Measurements from ENCODE around the gene RASD2.

The RASD2 gene

GRCh38 chr22:35518811-35519210, 21.8 kb upstream of the RASD2 start:
- DNase-seq (ENCODE audit: low spot score): no peak

GRCh38 chr22:35519306-35520000, 21.2 kb upstream of the RASD2 start:
- DNase-seq (ENCODE audit: low spot score): no peak

- DNase-seq (ENCODE audit: low spot score): no peak
Measured at GRCh38 chr22:35521358-35522224, 19.0 kb upstream of the RASD2 start.

GRCh38 chr22:35522225-35523149, 18.1 kb upstream of the RASD2 start:
- no peak for DNase-seq (ENCODE audit: low spot score)

GRCh38 chr22:35523167-35523947, 17.3 kb upstream of the RASD2 start:
- DNase-seq (ENCODE audit: low spot score): no peak

GRCh38 chr22:35524966-35525686, 15.5 kb upstream of the RASD2 start:
- DNase-seq (ENCODE audit: low spot score): no peak

GRCh38 chr22:35525687-35526332, 14.8 kb upstream of the RASD2 start:
- no peak for DNase-seq (ENCODE audit: low spot score)

GRCh38 chr22:35526333-35526979, 14.2 kb upstream of the RASD2 start:
- no peak for DNase-seq (ENCODE audit: low spot score)

- no peak for DNase-seq (ENCODE audit: low spot score)
Measured at GRCh38 chr22:35528927-35529326, 11.7 kb upstream of the RASD2 start.

GRCh38 chr22:35530700-35531099, 9.9 kb upstream of the RASD2 start:
- no peak for DNase-seq (ENCODE audit: low spot score)

- no peak for DNase-seq (ENCODE audit: low spot score)
Measured at GRCh38 chr22:35531202-35531601, 9.4 kb upstream of the RASD2 start.

- DNase-seq (ENCODE audit: low spot score): no peak
Measured at GRCh38 chr22:35531676-35532075, 9.0 kb upstream of the RASD2 start.

GRCh38 chr22:35533365-35534029, 7.1 kb upstream of the RASD2 start:
- no peak for DNase-seq (ENCODE audit: low spot score)

- no peak for DNase-seq (ENCODE audit: low spot score)
Measured at GRCh38 chr22:35534091-35534490, 6.5 kb upstream of the RASD2 start.

- no peak for DNase-seq (ENCODE audit: low spot score)
Measured at GRCh38 chr22:35537232-35537631, 3.4 kb upstream of the RASD2 start.

GRCh38 chr22:35538801-35539321, 1.8 kb upstream of the RASD2 start:
- DNase-seq (ENCODE audit: low spot score): peak; percentile 18

- DNase-seq (ENCODE audit: low spot score): no peak
Measured at GRCh38 chr22:35539487-35539886, 1.1 kb upstream of the RASD2 start.

- peak; percentile 46 for DNase-seq (ENCODE audit: low spot score)
Measured at GRCh38 chr22:35539910-35540594, 579 bp upstream of the RASD2 start.
